ENCODE results near the gene SLC49A3. TPM values are rescaled to one million over a fixed set of nuclear protein-coding genes. Genes with fewer than 3 reads are reported as not detected.

Gene SLC49A3
- total RNA-seq, 1 experiment from 2014 or later = not detected

- no peaks in the 10 kb centered on the region for H3K9me3 ChIP-seq (ENCODE audit: low read length)
- intact Hi-C loops (cut with micrococcal nuclease) = no loop called here
- H3K4me2 ChIP-seq (ENCODE audit: low read length) = no peak overlapping the region
- no TSS peak for BruUV-seq (replicated peaks)
- CTCF ChIA-PET = no interaction called here
- no peaks in the 10 kb centered on the region for H3K9me2 ChIP-seq (replicated peaks; ENCODE audit: low read length)
- no peaks in the 10 kb centered on the region for H3K27me3 ChIP-seq (ENCODE audit: low read length)
- no peak overlapping the region for H2AFZ ChIP-seq (ENCODE audit: low read length)
- TF ChIP-seq EZH2 (IDR thresholded peaks at IDR 0.05; ENCODE audit: low read length, unreplicated experiment) = no peak
- TF ChIP-seq CTCF (conservative IDR thresholded peaks at IDR 0.05; ENCODE audit: low read depth, low read length) = no peak
- TF ChIP-seq EZH2phosphoT487 (IDR thresholded peaks at IDR 0.05; ENCODE audit: borderline replicate concordance, low read length) = no peak
- H3K79me2 ChIP-seq (ENCODE audit: low read length) = no peaks in the 10 kb centered on the region
- no peaks in the 10 kb centered on the region for H3K4me1 ChIP-seq (ENCODE audit: insufficient read depth, low read length)
- no peaks in the 10 kb centered on the region for H3F3A ChIP-seq (ENCODE audit: low read length, unreplicated experiment)
- DNase-seq = no peak
- no peak overlapping the region for H3K4me3 ChIP-seq (ENCODE audit: low read length)
- H4K20me1 ChIP-seq (ENCODE audit: low read length) = no peaks in the 10 kb centered on the region
- POLR2A ChIA-PET (ENCODE audit: unreplicated experiment) = no interaction called here
- peaks cover 7% of the 10 kb centered on the region for H3K36me3 ChIP-seq (ENCODE audit: low read depth, low read length)
- no peak for ATAC-seq
- H3K9ac ChIP-seq (ENCODE audit: low read length) = no peak overlapping the region
- no peak overlapping the region for H3K27ac ChIP-seq (ENCODE audit: low read length)
These were observed 45.1 kb upstream of the SLC49A3 start for GRCh38 chr4:734075-734474.

- Histone ChIP-seq H3K79me2 (ENCODE audit: low read length) (no peaks in the 10 kb centered on the region), H2AFZ (ENCODE audit: low read length) (no peak overlapping the region), H3K27ac (ENCODE audit: low read length) (no peak overlapping the region), H3K9me2 (replicated peaks; ENCODE audit: low read length) (no peaks in the 10 kb centered on the region), H3K4me2 (ENCODE audit: low read length) (no peak overlapping the region), H3K27me3 (ENCODE audit: low read length) (no peaks in the 10 kb centered on the region), H3K36me3 (ENCODE audit: low read depth, low read length) (peaks cover 7% of the 10 kb centered on the region), H3K9me3 (ENCODE audit: low read length) (no peaks in the 10 kb centered on the region), H4K20me1 (ENCODE audit: low read length) (no peaks in the 10 kb centered on the region), H3K4me1 (ENCODE audit: insufficient read depth, low read length) (no peaks in the 10 kb centered on the region), H3K9ac (ENCODE audit: low read length) (no peak overlapping the region), H3F3A (ENCODE audit: low read length, unreplicated experiment) (no peaks in the 10 kb centered on the region), H3K4me3 (ENCODE audit: low read length) (no peak overlapping the region)
- BruUV-seq (replicated peaks) = no TSS peak
- ATAC-seq (no peak), DNase-seq (no peak)
- CTCF ChIA-PET = no interaction called here
- intact Hi-C loops (cut with micrococcal nuclease) = no loop called here
- POLR2A ChIA-PET (ENCODE audit: unreplicated experiment) = no interaction called here
- TF ChIP-seq EZH2 (IDR thresholded peaks at IDR 0.05; ENCODE audit: low read length, unreplicated experiment) (no peak), CTCF (conservative IDR thresholded peaks at IDR 0.05; ENCODE audit: low read depth, low read length) (no peak), EZH2phosphoT487 (IDR thresholded peaks at IDR 0.05; ENCODE audit: borderline replicate concordance, low read length) (no peak)
These were observed 44.7 kb upstream of the SLC49A3 start for GRCh38 chr4:733631-733980.

DNA sequence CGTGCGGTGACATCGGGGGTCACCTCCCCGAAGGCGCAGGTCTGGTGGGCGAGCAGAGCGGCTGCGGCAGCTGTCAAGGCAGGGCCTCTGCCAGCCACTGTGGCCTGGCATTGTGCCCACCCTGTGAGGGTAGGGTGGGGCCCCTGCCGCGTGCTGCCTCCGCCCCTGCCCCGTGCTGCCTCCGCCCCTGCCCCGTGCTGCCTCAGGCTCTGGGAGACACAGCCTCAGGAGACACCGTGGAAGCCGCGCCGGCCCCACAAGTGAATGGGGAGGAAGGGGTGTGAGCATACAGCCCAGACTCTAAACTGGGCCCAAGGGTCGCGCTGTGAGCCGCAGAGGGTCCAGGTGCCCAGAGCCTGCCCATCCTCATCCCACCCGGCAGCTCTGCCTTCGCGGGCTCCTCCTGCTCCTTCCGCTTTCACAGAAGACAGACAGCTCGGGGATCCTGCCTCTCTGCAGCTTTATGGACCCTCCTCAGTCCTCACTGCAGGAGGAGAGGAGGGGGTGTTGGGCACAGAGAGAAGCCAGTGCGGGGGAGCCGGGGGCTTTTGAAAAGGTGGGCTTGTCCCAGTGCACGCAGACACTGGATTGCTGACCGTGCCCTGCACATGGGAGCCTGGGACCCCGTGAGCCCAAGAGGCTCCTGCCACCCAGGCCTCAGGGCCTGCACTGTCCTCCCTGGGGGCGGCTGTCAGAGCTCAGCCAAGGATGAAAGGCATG, 44.1 kb upstream of the SLC49A3 start:
- DNase-seq = no peak
- Histone ChIP-seq H3K9me2 (replicated peaks; ENCODE audit: low read length) (no peaks in the 10 kb centered on the region), H4K20me1 (ENCODE audit: low read length) (no peaks in the 10 kb centered on the region), H3K27me3 (ENCODE audit: low read length) (no peaks in the 10 kb centered on the region), H3K4me1 (ENCODE audit: insufficient read depth, low read length) (no peaks in the 10 kb centered on the region), H3K36me3 (ENCODE audit: low read depth, low read length) (peaks cover 7% of the 10 kb centered on the region), H3K9ac (ENCODE audit: low read length) (no peak overlapping the region), H3F3A (ENCODE audit: low read length, unreplicated experiment) (no peaks in the 10 kb centered on the region), H3K79me2 (ENCODE audit: low read length) (0 out of 2 replicates have a peak, but pooled peaks cover under 1% of the 10 kb centered on the region), H3K27ac (ENCODE audit: low read length) (no peak overlapping the region), H3K4me2 (ENCODE audit: low read length) (no peak overlapping the region), H2AFZ (ENCODE audit: low read length) (no peak overlapping the region), H3K4me3 (ENCODE audit: low read length) (no peak overlapping the region), H3K9me3 (ENCODE audit: low read length) (no peaks in the 10 kb centered on the region)
- BruUV-seq (replicated peaks) = no TSS peak
- ChIA-PET POLR2A (ENCODE audit: unreplicated experiment) (no interaction called here), CTCF (no interaction called here)
- intact Hi-C loops (cut with micrococcal nuclease) = no loop called here
- no peak for TF ChIP-seq CTCF (conservative IDR thresholded peaks at IDR 0.05; ENCODE audit: low read depth, low read length)
- no peak for TF ChIP-seq EZH2 (IDR thresholded peaks at IDR 0.05; ENCODE audit: low read length, unreplicated experiment)
- no peak for TF ChIP-seq EZH2phosphoT487 (IDR thresholded peaks at IDR 0.05; ENCODE audit: borderline replicate concordance, low read length)
- no peak for ATAC-seq
